ENCODE data around the gene PLXNA2. TPM values are rescaled to one million over a fixed set of nuclear protein-coding genes. Genes with fewer than 3 reads are reported as not detected.

Gene PLXNA2
- total RNA-seq, 2 experiments from 2014 or later, result 0.13 to 0.23 TPM

DNA sequence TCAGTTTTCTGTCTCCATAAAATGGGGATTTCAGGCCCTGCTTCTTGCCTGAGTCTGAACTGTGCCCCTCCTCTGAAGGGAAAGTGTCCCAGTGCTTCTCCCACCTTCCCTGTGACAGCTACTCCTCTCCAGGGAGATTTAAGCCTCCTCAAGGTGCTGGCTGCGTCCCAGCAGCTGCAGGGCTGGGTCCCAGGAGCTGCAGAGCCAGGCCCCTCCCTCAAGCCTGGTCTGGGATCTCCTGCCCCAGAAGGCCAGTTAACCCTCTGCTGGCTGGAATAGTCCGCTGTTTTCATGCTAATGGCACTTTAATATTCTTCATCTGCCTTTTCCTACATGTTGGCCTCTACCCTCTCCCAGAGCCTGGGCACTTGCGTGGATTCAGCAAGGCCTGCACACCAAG, 99.0 kb downstream of the PLXNA2 start:
- H3K9me3 Mint-ChIP-seq, result no peaks in the 10 kb centered on the region
- H3K4me1 Mint-ChIP-seq (ENCODE audit: low read depth), result no peaks in the 10 kb centered on the region
- TF ChIP-seq CTCF (IDR thresholded peaks at IDR 0.05), result no peak
- no peak overlapping the region for H3K4me3 Mint-ChIP-seq
- DNase-seq, result no peak
- CTCF ChIA-PET, result interaction anchor here (4.2 kb wide), 1 partner anchor 13 kb away, joined by 21 read pairs; no protein-coding TSS in a partner anchor
- no peaks in the 10 kb centered on the region for H3K36me3 Mint-ChIP-seq (ENCODE audit: low read depth)
- no peak for ATAC-seq
- intact Hi-C loops (cut with micrococcal nuclease), result no loop called here
- H3K27me3 Mint-ChIP-seq, result no peaks in the 10 kb centered on the region
- H3K27ac Mint-ChIP-seq, result no peak overlapping the region
- POLR2A ChIA-PET, result no interaction called here

GRCh38 chr1:208142590-208143382, 101.4 kb downstream of the PLXNA2 start:
- DNase-seq (no peak), ATAC-seq (no peak)
- TF ChIP-seq CTCF (IDR thresholded peaks at IDR 0.05), result no peak
- Mint-ChIP-seq H3K36me3 (ENCODE audit: low read depth) (no peaks in the 10 kb centered on the region), H3K4me3 (no peak overlapping the region), H3K4me1 (ENCODE audit: low read depth) (no peaks in the 10 kb centered on the region), H3K9me3 (no peaks in the 10 kb centered on the region), H3K27ac (no peak overlapping the region), H3K27me3 (no peaks in the 10 kb centered on the region)
- intact Hi-C loops (cut with micrococcal nuclease), result no loop called here
- ChIA-PET CTCF (interaction anchor here (1.0 to 4.2 kb wide), 5 partner anchors 10 to 145 kb away, joined by 3 to 21 read pairs (median 4); no protein-coding TSS in a partner anchor), POLR2A (no interaction called here)

- no peaks in the 10 kb centered on the region for H3K27me3 Mint-ChIP-seq
- ATAC-seq (no peak), DNase-seq (no peak)
- no peaks in the 10 kb centered on the region for H3K4me1 Mint-ChIP-seq (ENCODE audit: low read depth)
- no peak overlapping the region for H3K4me3 Mint-ChIP-seq
- intact Hi-C loops (cut with micrococcal nuclease), result no loop called here
- CTCF ChIA-PET, result interaction anchor here (1.0 to 3.4 kb wide), 2 partner anchors 10 to 11 kb away, joined by 3 to 18 read pairs; no protein-coding TSS in a partner anchor
- no peak for TF ChIP-seq CTCF (IDR thresholded peaks at IDR 0.05)
- no peaks in the 10 kb centered on the region for H3K36me3 Mint-ChIP-seq (ENCODE audit: low read depth)
- no peaks in the 10 kb centered on the region for H3K9me3 Mint-ChIP-seq
- POLR2A ChIA-PET, result no interaction called here
- H3K27ac Mint-ChIP-seq, result no peak overlapping the region
These were observed 102.5 kb downstream of the PLXNA2 start for GRCh38 chr1:208141610-208142192.

GRCh38 chr1:208139434-208140045, 104.6 kb downstream of the PLXNA2 start:
- Mint-ChIP-seq H3K9me3 (no peaks in the 10 kb centered on the region), H3K27ac (no peak overlapping the region), H3K36me3 (ENCODE audit: low read depth) (no peaks in the 10 kb centered on the region), H3K4me1 (ENCODE audit: low read depth) (no peaks in the 10 kb centered on the region), H3K4me3 (no peak overlapping the region), H3K27me3 (no peaks in the 10 kb centered on the region)
- ChIA-PET CTCF (interaction anchor here (1.0 to 3.4 kb wide), 3 partner anchors 9 to 106 kb away, joined by 3 to 18 read pairs (median 3); no protein-coding TSS in a partner anchor), POLR2A (no interaction called here)
- no peak for TF ChIP-seq CTCF (IDR thresholded peaks at IDR 0.05)
- no peak for DNase-seq
- ATAC-seq, result no peak
- intact Hi-C loops (cut with micrococcal nuclease), result no loop called here

DNA sequence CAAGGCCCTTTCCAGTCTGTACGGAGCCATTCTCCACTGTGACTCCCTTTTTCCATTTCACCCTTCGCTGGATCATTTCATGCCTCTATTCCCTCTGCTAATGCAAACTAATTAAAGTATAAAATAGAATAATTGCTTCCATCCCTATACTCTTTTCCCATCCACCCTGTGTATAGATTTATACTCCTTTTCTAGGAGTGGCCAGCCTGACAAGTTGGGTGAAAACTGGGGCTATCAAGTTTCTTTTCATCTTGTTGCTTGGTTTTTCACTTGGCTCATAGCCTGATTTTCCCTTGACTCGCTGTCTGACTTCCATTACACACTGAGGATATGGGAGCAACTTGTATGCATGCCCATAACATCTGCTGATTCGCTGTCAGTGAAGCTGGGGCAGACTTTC, 107.0 kb downstream of the PLXNA2 start:
- Mint-ChIP-seq H3K36me3 (ENCODE audit: low read depth) (no peaks in the 10 kb centered on the region), H3K4me1 (ENCODE audit: low read depth) (peaks cover 2% of the 10 kb centered on the region), H3K27ac (no peak overlapping the region), H3K4me3 (no peak overlapping the region), H3K9me3 (no peaks in the 10 kb centered on the region), H3K27me3 (no peaks in the 10 kb centered on the region)
- POLR2A ChIA-PET, result no interaction called here
- no peak for ATAC-seq
- CTCF ChIA-PET, result no interaction called here
- no peak for TF ChIP-seq CTCF (IDR thresholded peaks at IDR 0.05)
- intact Hi-C loops (cut with micrococcal nuclease), result no loop called here
- no peak for DNase-seq
